OCI-LY3 (cell line): ENCODE data around the gene CCNI.
"Not testable (repeated sequence)": the region's sequence is repeated elsewhere in the genome, so short reads cannot be mapped to it uniquely, and the experiment has no call there.

Experiments used
- H2AFZ ChIP-seq: fragments of 200-600, 300-600 bp; shearing (Covaris generic); 2 replicates; pipeline ENCODE4 v1.6.0; 2014; ENCODE audit warnings: antibody characterized with exemption, low read depth, low read length
- H3K27ac ChIP-seq: fragments of 200-600, 300-600 bp; sonication (generic); 2 replicates; pipeline ENCODE4 v1.5.1; 2014; ENCODE audit warnings: mild to moderate bottlenecking, low read length, moderate library complexity, mixed read lengths
- H3K27me3 ChIP-seq: fragments of 200-600, 300-600 bp; sonication (generic); 2 replicates; pipeline ENCODE4 v1.6.1; 2014; ENCODE audit warnings: low read depth, low read length, mixed read lengths
- H3K36me3 ChIP-seq: fragments of 200-600, 300-600 bp; sonication (generic); replicated peaks from 2 replicates; pipeline ENCODE3; 2014; ENCODE audit warnings: low read depth, low read length, mixed read lengths
- H3K4me1 ChIP-seq: fragments of 300-600, 200-600 bp; sonication (generic); 2 replicates; pipeline ENCODE4 v1.6.1; 2014; ENCODE audit warnings: low read length, mixed read lengths
- H3K4me2 ChIP-seq: fragments of 200-600, 300-600 bp; sonication (generic); 2 replicates; pipeline ENCODE4 v1.6.1; 2014; ENCODE audit warnings: low read length, mixed read lengths
- H3K4me3 ChIP-seq: fragments of 300-600, 200-600 bp; sonication (generic); 2 replicates; pipeline ENCODE4 v1.5.1; 2014; ENCODE audit warnings: antibody characterized with exemption, mild to moderate bottlenecking, low read length, moderate library complexity
- H3K79me2 ChIP-seq: fragments of 300-600, 200-600 bp; shearing (Covaris generic); 2 replicates; pipeline ENCODE4 v1.6.1; 2014; ENCODE audit warnings: mild to moderate bottlenecking, low read length, mixed read lengths
- H3K9ac ChIP-seq: fragments of 300-600, 200-600 bp; shearing (Covaris generic); 2 replicates; pipeline ENCODE4 v1.6.0; 2014; ENCODE audit warnings: mild to moderate bottlenecking, low read length, moderate library complexity
- H3K9me3 ChIP-seq: fragments of 200-600, 300-600 bp; shearing (Covaris generic); 2 replicates; pipeline ENCODE4 v1.6.1; 2014; ENCODE audit warnings: low read length, mixed read lengths; ENCODE audit not compliant: insufficient read depth
- H4K20me1 ChIP-seq: fragments of 200-600, 300-600 bp; sonication (generic); 2 replicates; pipeline ENCODE4 v1.6.1; 2016; ENCODE audit warnings: low read length, mixed read lengths; ENCODE audit not compliant: insufficient read depth
- CTCF ChIP-seq: fragments of 200-600, 300-600 bp; sonication (generic); IDR thresholded peaks from 2 replicates; pipeline ENCODE4 v1.5.1; 2014; ENCODE audit warnings: antibody characterized with exemption, low read length, low read depth
- EZH2phosphoT487 ChIP-seq: fragments of 200-600 bp; shearing (Covaris generic); IDR thresholded peaks from 2 replicates; pipeline ENCODE4 v1.6.1; 2018; ENCODE audit warnings: antibody characterized with exemption, mixed run types, low read depth

The CCNI gene

GRCh38 chr4:77040270-77040669 is 35.5 kb downstream of the CCNI start:
- H3K27me3 ChIP-seq = no peaks in the 10 kb centered on the region
- no peak overlapping the region for H3K4me2 ChIP-seq
- H3K27ac ChIP-seq = no peak overlapping the region
- no peak overlapping the region for H3K9ac ChIP-seq
- peaks cover 12% of the 10 kb centered on the region for H3K4me1 ChIP-seq
- H3K79me2 ChIP-seq = no peaks in the 10 kb centered on the region
- no peak overlapping the region for H2AFZ ChIP-seq
- H4K20me1 ChIP-seq = no peaks in the 10 kb centered on the region; the same call in 1 of the 2 replicates
- no peak for TF ChIP-seq CTCF
- no peak for TF ChIP-seq EZH2phosphoT487
- no peaks in the 10 kb centered on the region for H3K9me3 ChIP-seq
- peaks cover 26% of the 10 kb centered on the region for H3K36me3 ChIP-seq
- H3K4me3 ChIP-seq = no peak overlapping the region

GRCh38 chr4:77039796-77040195 is 36.0 kb downstream of the CCNI start:
- Histone ChIP-seq H3K4me1 (peaks cover 12% of the 10 kb centered on the region), H3K9ac (no peak overlapping the region), H3K36me3 (peaks cover 29% of the 10 kb centered on the region), H3K79me2 (no peaks in the 10 kb centered on the region), H3K27me3 (no peaks in the 10 kb centered on the region), H2AFZ (no peak overlapping the region), H3K4me2 (no peak overlapping the region), H4K20me1 (no peaks in the 10 kb centered on the region; the same call in 1 of the 2 replicates), H3K9me3 (no peaks in the 10 kb centered on the region), H3K27ac (no peak overlapping the region), H3K4me3 (no peak overlapping the region)
- TF ChIP-seq CTCF (no peak), EZH2phosphoT487 (no peak)

GRCh38 chr4:77037736-77038135 is 38.1 kb downstream of the CCNI start:
- Histone ChIP-seq H3K9ac (no peak overlapping the region), H3K27me3 (no peaks in the 10 kb centered on the region), H3K9me3 (no peaks in the 10 kb centered on the region), H3K36me3 (peaks cover 33% of the 10 kb centered on the region), H3K4me1 (peaks cover 12% of the 10 kb centered on the region), H3K4me2 (no peak overlapping the region), H3K79me2 (no peaks in the 10 kb centered on the region), H4K20me1 (no peaks in the 10 kb centered on the region), H2AFZ (no peak overlapping the region), H3K4me3 (no peak overlapping the region), H3K27ac (no peak overlapping the region)
- TF ChIP-seq CTCF = no peak
- no peak for TF ChIP-seq EZH2phosphoT487

GRCh38 chr4:77037168-77037567 is 38.6 kb downstream of the CCNI start:
- H3K27ac ChIP-seq = not testable (repeated sequence)
- H3K36me3 ChIP-seq = peaks cover 34% of the 10 kb centered on the region

GRCh38 chr4:77036206-77036605 is 39.6 kb downstream of the CCNI start:
- Histone ChIP-seq H3K4me3 (no peak overlapping the region), H3K27ac (no peak overlapping the region)
- no peak for TF ChIP-seq CTCF
- TF ChIP-seq EZH2phosphoT487 = no peak

More at GRCh38 chr4:77037168-77037567, 38.6 kb downstream of the CCNI start:
- not testable (repeated sequence) for H4K20me1 ChIP-seq, H3K27me3 ChIP-seq, H3K79me2 ChIP-seq, H3K9me3 ChIP-seq, H3K9ac ChIP-seq, H2AFZ ChIP-seq, H3K4me2 ChIP-seq, H3K4me3 ChIP-seq
- H3K4me1 ChIP-seq = peaks cover 12% of the 10 kb centered on the region

More at GRCh38 chr4:77036206-77036605, 39.6 kb downstream of the CCNI start:
- H2AFZ ChIP-seq = no peak overlapping the region
- peaks cover 7% of the 10 kb centered on the region for H3K4me1 ChIP-seq
- no peaks in the 10 kb centered on the region for H3K79me2 ChIP-seq
- no peak overlapping the region for H3K4me2 ChIP-seq
- no peaks in the 10 kb centered on the region for H3K27me3 ChIP-seq
- H4K20me1 ChIP-seq = no peaks in the 10 kb centered on the region
- no peaks in the 10 kb centered on the region for H3K9me3 ChIP-seq
- H3K36me3 ChIP-seq = peaks cover 42% of the 10 kb centered on the region
- H3K9ac ChIP-seq = no peak overlapping the region
